GM12878 (cell line): ENCODE results near the gene GALC. TPM values are rescaled to one million over a fixed set of nuclear protein-coding genes. Genes with fewer than 3 reads are reported as not detected.

ENCODE experiments used
- ATAC-seq: fragments of 200-7000 bp; cut with Tn5 transposase; 3 replicates; pipeline ENCODE4 v1.9.1; 2020; ENCODE audit warnings: mild to moderate bottlenecking, moderate library complexity
- BruUV-seq: library from RNA; stranded (reverse); fragments of 400-500 nt; replicated peaks from 2 replicates; lab custom pipeline; 2021; lab: Mats Ljungman, UMichigan
- CTCF ChIA-PET: fragments of 300-600 bp; sonication (Branson Sonifier 250); formaldehyde crosslinking; extraction: SDS; loops from one replicate; lab custom pipeline; 2021; ENCODE audit warnings: inconsistent platforms; lab: Yijun Ruan, JAX
- POLR2A ChIA-PET: fragments of 350-600 bp; formaldehyde crosslinking; extraction: SDS; loops from one replicate; lab custom pipeline; 2021; ENCODE audit warnings: inconsistent platforms; lab: Charles Lee
- RAD21 ChIA-PET: fragments of 300-600 bp; sonication (Branson Sonifier 250); formaldehyde crosslinking; loops from one replicate; lab custom pipeline; 2023; ENCODE audit warnings: antibody characterized with exemption; ENCODE audit not compliant: unreplicated experiment; lab: Charles Lee
- SMC1A ChIA-PET: fragments of 300-600 bp; sonication (Branson Sonifier 250); formaldehyde crosslinking; loops from one replicate; lab custom pipeline; 2023; ENCODE audit not compliant: unreplicated experiment, uncharacterized antibody; lab: Charles Lee
- DNase-seq: peaks from one replicate; pipeline ENCODE4 v3.0.0-alpha.2; 2011; ENCODE audit warnings: low read depth, low spot score
- FAIRE-seq: peaks from 3 replicates; lab custom pipeline; 2011; peaks lifted over from hg19 to GRCh38; lab: Jason Lieb, UNC
- H2AFZ ChIP-seq: 2 replicates; pipeline ENCODE4 v1.6.0; 2011; ENCODE audit warnings: low read depth, low read length, control low read depth; ENCODE audit not compliant: control insufficient read depth
- H3K27ac ChIP-seq: 2 replicates; pipeline ENCODE4 v1.5.1; 2011; ENCODE audit warnings: control low read depth; ENCODE audit not compliant: control insufficient read depth, insufficient read depth
- H3K27me3 ChIP-seq, 2 experiments: replicated peaks in 1 of 2; 2 replicates each; pipeline versions ENCODE4 v1.6.0 to v1.6.1; 2011; ENCODE audit warnings: low read length in 1 of 2; ENCODE audit not compliant: control insufficient read depth in 2 of 2, insufficient read depth in 2 of 2
- H3K36me3 ChIP-seq, 2 experiments: 2 replicates each; pipeline ENCODE4 v1.5.1; 2011; ENCODE audit warnings: low read length in 1 of 2; ENCODE audit not compliant: control insufficient read depth in 2 of 2, insufficient read depth in 2 of 2
- H3K4me1 ChIP-seq: 2 replicates; pipeline ENCODE4 v1.6.1; 2011; ENCODE audit warnings: mild to moderate bottlenecking, low read length, moderate library complexity, mixed read lengths; ENCODE audit not compliant: control insufficient read depth, insufficient read depth
- H3K4me2 ChIP-seq: 2 replicates; pipeline ENCODE4 v1.6.0; 2011; ENCODE audit warnings: control low read depth; ENCODE audit not compliant: control insufficient read depth, insufficient read depth
- H3K4me3 ChIP-seq: fragments of 200-600 bp; sonication (generic); 2 replicates; pipeline ENCODE4 v1.5.1; 2016
- H3K79me2 ChIP-seq: 2 replicates; pipeline ENCODE4 v1.6.0; 2011; ENCODE audit warnings: low read length; ENCODE audit not compliant: control insufficient read depth, insufficient read depth
- H3K9ac ChIP-seq: 2 replicates; pipeline ENCODE4 v1.8.0; 2011; ENCODE audit warnings: low read length, control low read depth, mixed read lengths; ENCODE audit not compliant: control insufficient read depth, insufficient read depth
- H3K9me3 ChIP-seq: replicated peaks from 3 replicates; pipeline ENCODE4 v1.5.1; 2011; ENCODE audit warnings: mild to moderate bottlenecking, low read length; ENCODE audit not compliant: control insufficient read depth, insufficient read depth
- H4K20me1 ChIP-seq: 2 replicates; pipeline ENCODE4 v1.6.0; 2011; ENCODE audit not compliant: control insufficient read depth, insufficient read depth
- BHLHE40 ChIP-seq, 2 experiments: fragments of 450-650 bp in 1 of 2; IDR thresholded peaks; 2 replicates each; pipeline ENCODE4 v1.6.1; 2011 to 2017; ENCODE audit warnings: low read depth in 2 of 2, borderline replicate concordance in 1 of 2, improper control_type of control experiment in 1 of 2, low read length in 1 of 2, mild to moderate bottlenecking in 1 of 2
- MLLT1 ChIP-seq: fragments of 450-650 bp; IDR thresholded peaks from 2 replicates; pipeline ENCODE4 v1.6.1; 2016; ENCODE audit warnings: mild to moderate bottlenecking
- POLR2AphosphoS2 ChIP-seq: IDR thresholded peaks from 2 replicates; pipeline ENCODE4 v1.6.1; 2011; ENCODE audit warnings: low read depth, mild to moderate bottlenecking, low read length, improper control_type of control experiment, moderate library complexity
- POLR2AphosphoS5 ChIP-seq: IDR thresholded peaks from 2 replicates; pipeline ENCODE4 v1.6.1; 2011; ENCODE audit warnings: mild to moderate bottlenecking, low read length, inconsistent platforms
- REST ChIP-seq: IDR thresholded peaks from 2 replicates; pipeline ENCODE4 v1.6.1; 2012; ENCODE audit warnings: mild to moderate bottlenecking, low read depth, low read length
- SKIL ChIP-seq: fragments of 450-650 bp; IDR thresholded peaks from 2 replicates; pipeline ENCODE4 v1.6.1; 2017; ENCODE audit warnings: mild to moderate bottlenecking, low read depth, inconsistent platforms; ENCODE audit not compliant: poor library complexity, severe bottlenecking
- WRNIP1 ChIP-seq: IDR thresholded peaks from 2 replicates; pipeline ENCODE4 v1.6.1; 2011; ENCODE audit warnings: low read depth, low read length, improper control_type of control experiment, borderline replicate concordance
- WGBS: methylation state at CpG from one replicate; pipeline ENCODE4 v1.1.6; 2016; ENCODE audit warnings: low lambda C conversion rate; ENCODE audit not compliant: insufficient replicate concordance, insufficient coverage; ENCODE audit errors: missing lambda C conversion rate; 5-methylcytosine and 5-hydroxymethylcytosine counted together
- in situ Hi-C: fragments of 300-500 bp; cut with MboI; formaldehyde crosslinking; loops from 9 replicates; pipeline ENCODE4 v1.14.3; 2018; ENCODE audit warnings: mixed read lengths
- intact Hi-C: fragments of 100-400 bp; cut with micrococcal nuclease; formaldehyde crosslinking; loops from one replicate; pipeline ENCODE4 v1.14.2; 2022; ENCODE audit not compliant: unreplicated experiment
- polyA plus RNA-seq, 11 experiments: library from polyadenylated mRNA; depleted of rRNA in 4 of 11; unstranded in 6 of 11; stranded (reverse) in 5 of 11; fragments of >200 nt; fragmentation: Nextera tagmentation in 4 of 11; fragmentation: Illumina TruSeq in 1 of 11; extraction: Ambion mirVana in 4 of 11; extraction: Trizol in 1 of 11; gene quantifications; 1 replicate in 1 of 11; 2 replicates in 10 of 11; pipeline versions ENCODE4 v1.2.1 to v1.2.3, GENCODE V29; 2011 to 2016; ENCODE audit warnings: inconsistent platforms in 2 of 11, missing spikeins in 2 of 11, low read depth in 1 of 11
- total RNA-seq, 4 experiments: library from RNA; depleted of rRNA in 3 of 4; stranded (reverse); fragments of >200 nt in 3 of 4; fragmentation: Illumina TruSeq in 1 of 4; extraction: Trizol in 1 of 4; gene quantifications; 2 replicates each; pipeline versions ENCODE4 v1.2.1 to v1.2.3, GENCODE V29; 2013 to 2021

The GALC gene
- total and polyA plus RNA-seq, 10 of the 15 experiments (the other 5 are each of a cell fraction or from before 2014, with no cell fraction given) = 1.3 to 14.0 (median 4.5) TPM

- no peaks in the 10 kb centered on the region for H3K4me1 ChIP-seq
- no peaks in the 10 kb centered on the region for H3K27me3 ChIP-seq
- ChIA-PET RAD21 (interaction anchor here (0.6 to 1.7 kb wide), 5 partner anchors 20 to 177 kb away, joined by 3 to 11 read pairs (median 3); partner anchors contain the start of gene GALC), POLR2A (interaction anchor here (0.6 to 1.0 kb wide), 6 partner anchors 15 to 112 kb away, joined by 3 to 7 read pairs (median 4); partner anchors contain the start of gene GALC), CTCF (interaction anchor here (0.6 to 6.9 kb wide), 13 partner anchors 14 to 1051 kb away, joined by 3 to 68 read pairs (median 5); partner anchors contain the start of gene GALC), SMC1A (interaction anchor here (0.6 to 4.8 kb wide), 10 partner anchors 9 to 222 kb away, joined by 3 to 43 read pairs (median 4); no protein-coding TSS in a partner anchor)
- H3K36me3 ChIP-seq = no peaks in the 10 kb centered on the region; a peak in 1 of 4 replicates
- no peak for TF ChIP-seq BHLHE40 (IDR thresholded peaks at IDR 0.05; ENCODE audit: borderline replicate concordance in 1 of 2, low read depth in 2 of 2, low read length in 1 of 2)
- no peak for TF ChIP-seq POLR2AphosphoS5
- H4K20me1 ChIP-seq = no peaks in the 10 kb centered on the region
- no peak overlapping the region for H3K27ac ChIP-seq
- no peak for FAIRE-seq
- ATAC-seq = no peak
- DNase-seq = no peak
- H3K4me3 ChIP-seq = no peak overlapping the region
- WGBS = 87% methylated on average over 5 of the region's 5 CpGs
- BruUV-seq = no TSS peak
- intact Hi-C loops (loop anchor here (10.0 kb wide), 1 partner anchor 372 kb away; the partner anchor contains the start of gene SPATA7), in situ Hi-C loops (no loop called here)
- H2AFZ ChIP-seq = no peak overlapping the region
- no peak overlapping the region for H3K4me2 ChIP-seq
- H3K9ac ChIP-seq = no peak overlapping the region
- peaks cover 24% of the 10 kb centered on the region for H3K79me2 ChIP-seq
- no peaks in the 10 kb centered on the region for H3K9me3 ChIP-seq
Observed at GRCh38 chr14:88012495-88012894, 19.5 kb upstream of the GALC start.

GRCh38 chr14:88010331-88010730, 17.3 kb upstream of the GALC start:
- intact Hi-C loops (loop anchor here (10.0 kb wide), 1 partner anchor 374 kb away; the partner anchor contains the start of gene SPATA7), in situ Hi-C loops (no loop called here)
- Histone ChIP-seq H3K4me3 (no peak overlapping the region), H3K36me3 (no peaks in the 10 kb centered on the region; a peak in 1 of 4 replicates), H3K79me2 (peaks cover 41% of the 10 kb centered on the region), H3K9ac (no peak overlapping the region), H2AFZ (no peak overlapping the region), H4K20me1 (no peaks in the 10 kb centered on the region), H3K27ac (no peak overlapping the region), H3K27me3 (no peaks in the 10 kb centered on the region), H3K4me1 (no peaks in the 10 kb centered on the region), H3K9me3 (no peaks in the 10 kb centered on the region), H3K4me2 (no peak overlapping the region)
- CTCF ChIA-PET = interaction anchor here (1.5 to 1.7 kb wide), 2 partner anchors 159 to 179 kb away, joined by 5 to 6 read pairs; no protein-coding TSS in a partner anchor
- BruUV-seq = no TSS peak
- DNase-seq = no peak
- WGBS = 95% methylated on average over 2 of the region's 2 CpGs
- FAIRE-seq = no peak
- SMC1A ChIA-PET = interaction anchor here (9.7 kb wide), 1 partner anchor 17 kb away, joined by 158 read pairs; the partner anchor contains the start of gene GALC
- RAD21 ChIA-PET = no interaction called here
- ATAC-seq = no peak
- POLR2A ChIA-PET = interaction anchor here (10.0 kb wide), 1 partner anchor 16 kb away, joined by 122 read pairs; the partner anchor contains the start of gene GALC
- no peak for TF ChIP-seq REST
- no peak for TF ChIP-seq WRNIP1
- no peak for TF ChIP-seq MLLT1
- no peak for TF ChIP-seq POLR2AphosphoS2
- TF ChIP-seq SKIL = no peak
